Astrocyte (in vitro differentiated cells and primary cell): Measurements from ENCODE around the gene LRPAP1. TPM values are rescaled to one million over a fixed set of nuclear protein-coding genes. Genes with fewer than 3 reads are reported as not detected.

ENCODE experiments used
- DNase-seq: peaks from one replicate; pipeline ENCODE4 v3.0.0-alpha.2; 2010; ENCODE audit warnings: low read depth
- FAIRE-seq: peaks from 2 replicates; lab custom pipeline; 2011; peaks lifted over from hg19 to GRCh38; lab: Jason Lieb, UNC
- H2AFZ ChIP-seq: 2 replicates; pipeline ENCODE4 v1.6.0; 2012; ENCODE audit warnings: low read depth, low read length, inconsistent platforms
- H3K27ac ChIP-seq: 2 replicates; pipeline ENCODE4 v1.5.1; 2011; ENCODE audit warnings: low read depth, low read length, inconsistent platforms
- H3K27me3 ChIP-seq: 2 replicates; pipeline ENCODE4 v1.6.0; 2011; ENCODE audit warnings: low read length, inconsistent platforms; ENCODE audit not compliant: insufficient read depth
- H3K36me3 ChIP-seq: 2 replicates; pipeline ENCODE4 v1.5.1; 2011; ENCODE audit warnings: low read length, inconsistent platforms; ENCODE audit not compliant: insufficient read depth
- H3K4me1 ChIP-seq: 2 replicates; pipeline ENCODE4 v1.5.1; 2011; ENCODE audit warnings: low read length, inconsistent platforms; ENCODE audit not compliant: insufficient read depth
- H3K4me2 ChIP-seq: 2 replicates; pipeline ENCODE4 v1.6.0; 2012; ENCODE audit warnings: low read length, inconsistent platforms
- H3K4me3 ChIP-seq: 2 replicates; pipeline ENCODE4 v1.5.1; 2011; ENCODE audit warnings: low read depth, mild to moderate bottlenecking, low read length, inconsistent platforms; ENCODE audit not compliant: insufficient read depth
- H3K79me2 ChIP-seq: 2 replicates; pipeline ENCODE4 v1.6.0; 2012; ENCODE audit warnings: mild to moderate bottlenecking, low read length, inconsistent platforms; ENCODE audit not compliant: insufficient read depth
- H3K9ac ChIP-seq: 2 replicates; pipeline ENCODE4 v1.6.0; 2012; ENCODE audit warnings: mild to moderate bottlenecking, low read length, inconsistent platforms
- H3K9me3 ChIP-seq: 2 replicates; pipeline ENCODE4 v1.5.1; 2012; ENCODE audit warnings: low read depth, mild to moderate bottlenecking, low read length, inconsistent platforms; ENCODE audit not compliant: insufficient read depth
- H4K20me1 ChIP-seq: 2 replicates; pipeline ENCODE4 v1.6.0; 2012; ENCODE audit warnings: low read length, inconsistent platforms; ENCODE audit not compliant: insufficient read depth
- H3K27ac Mint-ChIP-seq: one replicate; pipeline ENCODE4 v1.8.0; 2021; ENCODE audit warnings: mild to moderate bottlenecking, mixed read lengths; ENCODE audit not compliant: unreplicated experiment
- H3K27me3 Mint-ChIP-seq: one replicate; pipeline ENCODE4 v1.8.0; 2021; ENCODE audit warnings: low read depth, mixed read lengths; ENCODE audit not compliant: unreplicated experiment
- H3K36me3 Mint-ChIP-seq: one replicate; pipeline ENCODE4 v1.8.0; 2021; ENCODE audit warnings: low read depth, mixed read lengths; ENCODE audit not compliant: unreplicated experiment
- H3K4me1 Mint-ChIP-seq: one replicate; pipeline ENCODE4 v1.8.0; 2021; ENCODE audit warnings: low read depth, mixed read lengths; ENCODE audit not compliant: unreplicated experiment
- H3K4me3 Mint-ChIP-seq: one replicate; pipeline ENCODE4 v1.8.0; 2021; ENCODE audit warnings: mild to moderate bottlenecking, moderate library complexity, mixed read lengths; ENCODE audit not compliant: unreplicated experiment
- H3K9me3 Mint-ChIP-seq: one replicate; pipeline ENCODE4 v1.8.0; 2021; ENCODE audit warnings: mild to moderate bottlenecking, mixed read lengths; ENCODE audit not compliant: unreplicated experiment
- EZH2 ChIP-seq: IDR thresholded peaks from 2 replicates; pipeline ENCODE4 v1.6.1; 2012; ENCODE audit warnings: mild to moderate bottlenecking, low read length, inconsistent platforms; ENCODE audit not compliant: insufficient read depth
- total RNA-seq: library from RNA; stranded (reverse); gene quantifications from 2 replicates; pipeline ENCODE4 v1.2.1, GENCODE V29; 2021
- TF ChIP-seq, protein P1 (sequence below): IDR thresholded peaks from 2 replicates; pipeline ENCODE4 v1.5.1; 2011; ENCODE audit warnings: low read depth, mild to moderate bottlenecking, inconsistent platforms, low read length, moderate library complexity; ENCODE audit not compliant: insufficient read depth

LRPAP1 gene
- total RNA-seq, 1 donor from 2014 or later: 191 TPM

DNA sequence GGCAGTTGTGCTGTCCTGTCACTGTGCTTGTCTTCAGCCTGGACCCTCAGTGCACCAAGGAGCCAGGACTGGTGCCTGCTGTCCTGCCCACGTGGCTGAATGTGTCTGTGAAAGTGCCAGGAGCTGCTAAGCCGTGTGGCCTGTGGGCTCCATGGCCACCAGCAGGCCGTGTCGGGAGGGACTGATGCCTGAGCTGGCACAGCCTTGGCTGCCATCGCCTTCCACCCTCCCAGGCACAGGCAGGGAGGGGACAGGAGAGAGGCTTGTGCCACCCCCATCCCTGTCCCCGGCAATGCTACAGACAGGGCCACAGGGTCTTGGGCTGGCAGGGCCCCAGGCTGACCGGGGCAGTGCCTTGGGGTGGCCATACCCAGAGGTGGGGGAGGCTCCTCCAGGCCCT lies 44.4 kb downstream of the LRPAP1 start:
- H3K4me1 Mint-ChIP-seq: peaks cover 6% of the 10 kb centered on the region
- peaks cover 10% of the 10 kb centered on the region for H3K4me1 ChIP-seq

DNA sequence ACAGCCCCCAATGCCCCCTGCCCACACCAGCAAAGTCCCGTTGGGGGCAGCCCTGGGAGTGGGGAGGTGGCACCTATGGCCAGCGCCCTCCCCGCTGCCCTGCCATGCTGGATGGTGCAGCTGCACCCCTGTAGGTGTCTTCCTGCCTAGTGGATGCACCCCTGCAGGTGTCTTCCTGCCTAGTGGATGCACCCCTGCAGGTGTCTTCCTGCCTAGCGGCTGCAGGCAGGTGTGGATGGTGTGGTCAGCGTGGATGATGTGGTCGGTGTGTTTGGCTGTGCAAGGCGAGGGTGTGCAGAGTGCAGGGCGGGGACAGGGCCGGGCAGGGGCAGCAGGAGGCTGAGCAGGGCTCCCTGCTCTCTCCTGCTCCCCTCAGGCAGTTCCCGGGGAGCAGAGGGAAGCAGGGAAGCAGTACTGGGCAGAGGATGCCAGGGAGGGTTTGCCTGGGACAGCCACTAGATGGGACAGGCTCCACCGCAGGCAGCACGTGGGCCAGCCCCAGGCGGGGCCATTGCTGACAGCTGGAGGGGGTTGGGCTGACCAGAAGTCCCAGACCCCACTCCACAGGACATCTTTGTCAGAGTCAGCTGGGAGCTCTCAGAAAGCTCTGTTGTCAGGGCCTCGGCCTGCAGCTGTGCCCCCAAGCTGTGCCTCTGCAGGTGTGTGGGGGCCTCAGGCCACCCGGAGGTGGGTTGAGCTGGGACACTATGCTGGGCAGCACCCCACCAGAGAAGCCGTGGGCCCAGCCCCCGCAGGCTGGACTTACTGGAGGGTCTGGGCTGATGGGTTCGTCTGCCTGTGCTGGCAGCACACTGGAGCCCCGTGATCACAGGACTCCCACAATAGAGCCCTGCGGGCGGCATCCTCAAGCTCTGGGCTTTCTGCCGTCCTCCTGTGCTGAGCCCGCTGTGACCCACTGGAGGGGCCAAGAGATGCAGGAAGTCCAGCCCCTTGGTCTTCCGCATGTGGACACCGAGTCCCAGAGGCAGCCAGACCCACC lies 45.4 kb downstream of the LRPAP1 start:
- no peak for FAIRE-seq
- H3K79me2 ChIP-seq: no peaks in the 10 kb centered on the region

More for the DNA sequence above, 44.4 kb downstream of the LRPAP1 start:
- peaks cover 13% of the 10 kb centered on the region for H3K27me3 ChIP-seq
- no peaks in the 10 kb centered on the region for H3K36me3 Mint-ChIP-seq
- TF ChIP-seq, protein P1, sequence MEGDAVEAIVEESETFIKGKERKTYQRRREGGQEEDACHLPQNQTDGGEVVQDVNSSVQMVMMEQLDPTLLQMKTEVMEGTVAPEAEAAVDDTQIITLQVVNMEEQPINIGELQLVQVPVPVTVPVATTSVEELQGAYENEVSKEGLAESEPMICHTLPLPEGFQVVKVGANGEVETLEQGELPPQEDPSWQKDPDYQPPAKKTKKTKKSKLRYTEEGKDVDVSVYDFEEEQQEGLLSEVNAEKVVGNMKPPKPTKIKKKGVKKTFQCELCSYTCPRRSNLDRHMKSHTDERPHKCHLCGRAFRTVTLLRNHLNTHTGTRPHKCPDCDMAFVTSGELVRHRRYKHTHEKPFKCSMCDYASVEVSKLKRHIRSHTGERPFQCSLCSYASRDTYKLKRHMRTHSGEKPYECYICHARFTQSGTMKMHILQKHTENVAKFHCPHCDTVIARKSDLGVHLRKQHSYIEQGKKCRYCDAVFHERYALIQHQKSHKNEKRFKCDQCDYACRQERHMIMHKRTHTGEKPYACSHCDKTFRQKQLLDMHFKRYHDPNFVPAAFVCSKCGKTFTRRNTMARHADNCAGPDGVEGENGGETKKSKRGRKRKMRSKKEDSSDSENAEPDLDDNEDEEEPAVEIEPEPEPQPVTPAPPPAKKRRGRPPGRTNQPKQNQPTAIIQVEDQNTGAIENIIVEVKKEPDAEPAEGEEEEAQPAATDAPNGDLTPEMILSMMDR: no peak
- TF ChIP-seq EZH2: no peak
- no peak overlapping the region for H3K9ac ChIP-seq
- H3K9me3 ChIP-seq: no peaks in the 10 kb centered on the region
- FAIRE-seq (no peak), DNase-seq (no peak)
- no peak overlapping the region for H3K4me3 ChIP-seq
- no peak overlapping the region for H3K27ac Mint-ChIP-seq
- no peak overlapping the region for H3K27ac ChIP-seq
- no peak overlapping the region for H3K4me2 ChIP-seq
- no peaks in the 10 kb centered on the region for H3K9me3 Mint-ChIP-seq
- H2AFZ ChIP-seq: no peak overlapping the region
- H3K4me3 Mint-ChIP-seq: no peak overlapping the region
- peaks cover 21% of the 10 kb centered on the region for H3K27me3 Mint-ChIP-seq
- no peaks in the 10 kb centered on the region for H3K79me2 ChIP-seq
- H4K20me1 ChIP-seq: peaks cover 7% of the 10 kb centered on the region
- no peaks in the 10 kb centered on the region for H3K36me3 ChIP-seq

More for the DNA sequence above, 45.4 kb downstream of the LRPAP1 start:
- H3K9me3 Mint-ChIP-seq: no peaks in the 10 kb centered on the region
- peaks cover under 1% of the 10 kb centered on the region for H3K4me1 Mint-ChIP-seq
- H3K9me3 ChIP-seq: no peaks in the 10 kb centered on the region
- H3K27me3 ChIP-seq: peaks cover 11% of the 10 kb centered on the region
- no peak for DNase-seq
- H3K4me3 ChIP-seq: no peak overlapping the region
- no peaks in the 10 kb centered on the region for H3K36me3 ChIP-seq
- no peaks in the 10 kb centered on the region for H3K36me3 Mint-ChIP-seq
- H3K27me3 Mint-ChIP-seq: peaks cover 26% of the 10 kb centered on the region
- H3K4me3 Mint-ChIP-seq: no peak overlapping the region
- H3K27ac ChIP-seq: no peak overlapping the region
- H4K20me1 ChIP-seq: peaks cover 7% of the 10 kb centered on the region
- H3K9ac ChIP-seq: no peak overlapping the region
- TF ChIP-seq EZH2: no peak
- TF ChIP-seq, protein P1: no peak
- peaks cover 10% of the 10 kb centered on the region for H3K4me1 ChIP-seq
- H3K27ac Mint-ChIP-seq: no peak overlapping the region
- H2AFZ ChIP-seq: no peak overlapping the region
- H3K4me2 ChIP-seq: no peak overlapping the region
